DND-41 (cell line): ENCODE results near the gene CHMP4A.
"Not testable (repeated sequence)": the region's sequence is repeated elsewhere in the genome, so short reads cannot be mapped to it uniquely, and the experiment has no call there.

Experiments
- ATAC-seq: fragments of 200-7000 bp; cut with Tn5 transposase; 3 replicates; pipeline ENCODE4 v1.9.1; 2021; ENCODE audit warnings: low read depth; ENCODE audit not compliant: insufficient read depth
- DNase-seq: peaks from one replicate; pipeline ENCODE4 v3.0.0-alpha.2; 2020
- H2AFZ ChIP-seq: 2 replicates; pipeline ENCODE4 v1.6.0; 2012; ENCODE audit warnings: low read depth, low read length
- H3K27ac ChIP-seq: 2 replicates; pipeline ENCODE4 v1.5.1; 2012; ENCODE audit warnings: low read length, inconsistent platforms
- H3K27me3 ChIP-seq: fragments of 200-600 bp; sonication (generic); 2 replicates; pipeline ENCODE4 v1.6.0; 2012; ENCODE audit warnings: low read length, mild to moderate bottlenecking, inconsistent platforms; ENCODE audit not compliant: insufficient read depth, poor library complexity
- H3K36me3 ChIP-seq: 2 replicates; pipeline ENCODE4 v1.5.1; 2012; ENCODE audit warnings: low read length, inconsistent platforms; ENCODE audit not compliant: insufficient read depth
- H3K4me1 ChIP-seq: 2 replicates; pipeline ENCODE4 v1.5.1; 2012; ENCODE audit warnings: mild to moderate bottlenecking, low read length; ENCODE audit not compliant: insufficient read depth
- H3K4me2 ChIP-seq: 2 replicates; pipeline ENCODE4 v1.6.0; 2012; ENCODE audit warnings: mild to moderate bottlenecking, moderate library complexity, low read length, inconsistent platforms; ENCODE audit not compliant: insufficient read depth
- H3K4me3 ChIP-seq, 2 experiments: fragments of 200-600 bp in 1 of 2; shearing (Covaris generic) in 1 of 2; 2 replicates each; pipeline ENCODE4 v1.5.1; 2012 to 2016; ENCODE audit warnings: inconsistent platforms in 2 of 2, low read length in 2 of 2, mild to moderate bottlenecking in 2 of 2, low read depth in 1 of 2, moderate library complexity in 1 of 2
- H3K79me2 ChIP-seq: 2 replicates; pipeline ENCODE4 v1.6.0; 2012; ENCODE audit warnings: low read length, inconsistent platforms; ENCODE audit not compliant: insufficient read depth
- H3K9ac ChIP-seq: 2 replicates; pipeline ENCODE4 v1.6.0; 2012; ENCODE audit warnings: low read depth, mild to moderate bottlenecking, inconsistent platforms, low read length, moderate library complexity
- H3K9me3 ChIP-seq: 2 replicates; pipeline ENCODE4 v1.5.1; 2012; ENCODE audit warnings: low read length, moderate library complexity, mild to moderate bottlenecking, inconsistent platforms; ENCODE audit not compliant: insufficient read depth, severe bottlenecking
- H4K20me1 ChIP-seq: 2 replicates; pipeline ENCODE4 v1.6.0; 2012; ENCODE audit warnings: low read length; ENCODE audit not compliant: insufficient read depth
- EZH2 ChIP-seq: IDR thresholded peaks from 3 replicates; pipeline ENCODE4 v1.6.1; 2012; ENCODE audit warnings: borderline replicate concordance, low read depth, mild to moderate bottlenecking, moderate library complexity, low read length, inconsistent platforms; ENCODE audit not compliant: severe bottlenecking
- TF ChIP-seq, protein P1 (sequence below): IDR thresholded peaks from 2 replicates; pipeline ENCODE4 v1.5.1; 2012; ENCODE audit warnings: borderline replicate concordance, low read length, moderate library complexity, mild to moderate bottlenecking; ENCODE audit not compliant: poor library complexity, severe bottlenecking; ENCODE audit errors: extremely low read depth

Gene CHMP4A

DNA sequence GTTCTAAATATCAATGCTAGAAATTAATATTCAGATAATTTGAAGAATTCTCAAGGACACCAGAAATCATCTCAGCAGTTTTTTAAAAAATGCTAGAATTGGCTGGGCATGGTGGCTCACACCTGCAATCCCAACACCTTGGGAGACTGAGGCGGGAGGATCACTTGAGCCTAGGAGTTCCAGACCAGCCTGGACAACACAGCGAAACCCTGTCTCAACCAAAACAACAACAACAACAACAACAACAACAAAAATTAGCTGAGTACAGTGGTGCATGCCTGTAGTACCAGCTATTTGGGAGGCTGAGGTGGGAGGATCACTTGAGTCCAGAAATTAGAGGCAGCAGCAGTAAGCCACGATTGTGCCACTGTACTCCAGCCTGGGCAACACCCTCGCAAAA is 5.8 kb upstream of the CHMP4A start:
- H2AFZ ChIP-seq = no peak overlapping the region
- no peaks in the 10 kb centered on the region for H3K9me3 ChIP-seq
- H4K20me1 ChIP-seq = peaks cover 2% of the 10 kb centered on the region; the same call in 1 of the 2 replicates
- H3K27me3 ChIP-seq = no peaks in the 10 kb centered on the region
- peaks cover 54% of the 10 kb centered on the region for H3K79me2 ChIP-seq
- ATAC-seq = no peak
- no peak for DNase-seq
- H3K9ac ChIP-seq = no peak overlapping the region
- H3K27ac ChIP-seq = no peak overlapping the region
- TF ChIP-seq, protein P1, sequence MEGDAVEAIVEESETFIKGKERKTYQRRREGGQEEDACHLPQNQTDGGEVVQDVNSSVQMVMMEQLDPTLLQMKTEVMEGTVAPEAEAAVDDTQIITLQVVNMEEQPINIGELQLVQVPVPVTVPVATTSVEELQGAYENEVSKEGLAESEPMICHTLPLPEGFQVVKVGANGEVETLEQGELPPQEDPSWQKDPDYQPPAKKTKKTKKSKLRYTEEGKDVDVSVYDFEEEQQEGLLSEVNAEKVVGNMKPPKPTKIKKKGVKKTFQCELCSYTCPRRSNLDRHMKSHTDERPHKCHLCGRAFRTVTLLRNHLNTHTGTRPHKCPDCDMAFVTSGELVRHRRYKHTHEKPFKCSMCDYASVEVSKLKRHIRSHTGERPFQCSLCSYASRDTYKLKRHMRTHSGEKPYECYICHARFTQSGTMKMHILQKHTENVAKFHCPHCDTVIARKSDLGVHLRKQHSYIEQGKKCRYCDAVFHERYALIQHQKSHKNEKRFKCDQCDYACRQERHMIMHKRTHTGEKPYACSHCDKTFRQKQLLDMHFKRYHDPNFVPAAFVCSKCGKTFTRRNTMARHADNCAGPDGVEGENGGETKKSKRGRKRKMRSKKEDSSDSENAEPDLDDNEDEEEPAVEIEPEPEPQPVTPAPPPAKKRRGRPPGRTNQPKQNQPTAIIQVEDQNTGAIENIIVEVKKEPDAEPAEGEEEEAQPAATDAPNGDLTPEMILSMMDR = no peak
- no peak for TF ChIP-seq EZH2
- H3K4me1 ChIP-seq = peaks cover 26% of the 10 kb centered on the region
- H3K4me3 ChIP-seq = no peak overlapping the region
- H3K4me2 ChIP-seq = no peak overlapping the region
- peaks cover 11% of the 10 kb centered on the region for H3K36me3 ChIP-seq

DNA sequence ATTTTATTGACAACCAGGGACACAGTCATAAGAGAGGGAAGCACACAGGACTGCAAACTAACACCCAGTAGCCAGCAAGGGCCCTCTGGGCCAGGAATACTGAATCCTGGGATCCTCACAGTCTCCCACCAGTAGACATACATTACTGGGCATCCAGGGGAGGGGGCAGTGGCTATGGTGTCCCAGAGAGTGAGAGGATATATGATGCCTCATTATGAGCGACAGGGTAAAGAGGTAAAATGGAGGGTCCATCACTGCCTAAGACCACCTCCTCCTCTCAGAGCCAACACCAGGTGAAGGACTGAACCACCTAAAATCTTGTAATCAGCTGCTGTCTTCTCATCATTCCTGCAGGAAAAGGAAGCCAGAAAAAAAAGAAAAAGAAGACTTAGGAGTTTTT is 3.6 kb upstream of the CHMP4A start:
- H3K27me3 ChIP-seq, DNase-seq, ATAC-seq, H3K27ac ChIP-seq, H3K9me3 ChIP-seq, H2AFZ ChIP-seq, H4K20me1 ChIP-seq, H3K9ac ChIP-seq, H3K4me3 ChIP-seq: not testable (repeated sequence)
- Histone ChIP-seq H3K4me2 (0 out of 2 replicates have a peak overlapping the region, but pooled peaks have one; percentile 92), H3K4me1 (peaks cover 39% of the 10 kb centered on the region), H3K79me2 (peaks cover 51% of the 10 kb centered on the region), H3K36me3 (peaks cover 11% of the 10 kb centered on the region)

DNA sequence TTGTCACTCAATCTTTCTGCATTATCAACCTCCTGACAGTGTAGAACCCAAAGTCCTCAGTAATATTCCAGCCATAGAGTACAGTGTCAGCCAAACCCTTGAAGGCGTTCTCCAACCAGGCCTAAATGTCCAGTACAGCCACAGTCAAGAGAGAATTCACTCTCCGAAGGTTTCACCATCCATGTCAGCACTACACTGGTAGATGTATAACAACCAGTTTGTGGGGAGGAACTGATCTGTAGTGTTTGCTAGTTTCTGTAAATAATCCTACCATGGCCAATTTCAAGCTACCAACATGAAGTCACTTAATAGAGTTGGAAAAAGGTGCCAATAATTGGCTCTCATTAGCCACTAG is 3.0 kb upstream of the CHMP4A start:
- Histone ChIP-seq H2AFZ (peak overlapping the region; percentile 56; the same call in 1 of the 2 replicates), H3K4me1 (peaks cover 44% of the 10 kb centered on the region), H3K27ac (0 out of 2 replicates have a peak overlapping the region, but pooled peaks have one; percentile 14), H3K9ac (peak overlapping the region; percentile 84), H3K4me3 (peak overlapping the region in 1 of 2 experiments; percentile 89; a peak in 2 of 4 replicates), H3K27me3 (no peaks in the 10 kb centered on the region), H3K4me2 (peak overlapping the region; percentile 92), H3K9me3 (no peaks in the 10 kb centered on the region), H3K36me3 (peaks cover 15% of the 10 kb centered on the region), H3K79me2 (peaks cover 57% of the 10 kb centered on the region), H4K20me1 (no peaks in the 10 kb centered on the region)
- DNase-seq (no peak), ATAC-seq (no peak)
- TF ChIP-seq, protein P1 = no peak
- no peak for TF ChIP-seq EZH2

DNA sequence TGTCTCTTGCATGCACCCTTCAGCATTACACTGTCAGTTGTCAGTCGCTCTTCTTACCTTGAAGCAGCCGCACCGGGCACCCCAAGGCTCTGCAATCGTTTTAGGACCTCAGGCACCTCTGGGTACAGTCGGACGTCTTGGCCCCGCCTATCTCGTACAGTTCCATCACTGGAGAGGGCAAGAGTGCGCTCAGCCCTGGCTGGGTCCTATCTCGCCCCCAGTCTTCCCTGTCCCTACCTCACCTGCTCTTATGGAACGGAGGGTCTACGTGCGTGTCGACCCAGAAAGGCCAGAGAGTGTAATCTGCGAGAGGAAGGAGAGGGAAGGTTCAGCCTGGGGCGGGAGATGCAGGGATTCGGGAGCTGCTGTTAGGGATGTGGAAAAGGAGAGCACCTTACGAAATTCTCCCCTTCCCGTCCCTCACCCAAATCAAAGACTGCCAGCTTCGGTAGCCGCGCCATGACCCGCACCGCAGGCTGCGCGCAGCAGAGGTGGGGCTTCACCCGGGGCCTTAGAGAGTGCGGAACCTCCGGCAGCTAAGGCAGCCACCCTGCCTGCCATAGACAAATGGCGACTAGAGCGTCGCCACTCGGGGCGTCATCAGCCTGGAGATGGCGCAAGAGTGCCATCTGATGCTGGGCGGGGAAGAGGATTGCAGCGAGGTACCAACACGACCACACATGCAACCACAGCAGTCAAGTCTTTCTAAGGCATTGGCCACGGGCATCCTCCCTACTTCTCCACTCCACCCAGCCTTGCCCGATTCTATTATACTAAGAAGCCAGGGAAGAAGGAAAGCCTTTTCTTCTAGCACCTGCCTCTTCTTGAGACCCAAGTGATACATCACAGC is 2.4 kb upstream of the CHMP4A start, which contains the start of gene MDP1:
Gene MDP1 (minus strand): TSS at position 572 of the 850 bp plus-strand sequence. CDS start 111 bp downstream, at position 461.
- Histone ChIP-seq H3K79me2 (peaks cover 54% of the 10 kb centered on the region), H2AFZ (peak within 1 kb of the TSS; percentile 92), H3K36me3 (peaks cover 20% of the 10 kb centered on the region), H3K9ac (peak within 1 kb of the TSS; percentile 84), H3K9me3 (no peaks in the 10 kb centered on the region), H3K4me3 (peak within 1 kb of the TSS; percentile 61 to 89), H3K27ac (peak within 1 kb of the TSS; percentile 80), H3K4me1 (peaks cover 47% of the 10 kb centered on the region), H3K4me2 (peak within 1 kb of the TSS; percentile 92), H4K20me1 (no peaks in the 10 kb centered on the region), H3K27me3 (no peaks in the 10 kb centered on the region)
- TF ChIP-seq EZH2 = no peak
- TF ChIP-seq, protein P1 = peak; percentile 91
- ATAC-seq = peak; percentile 73
- peak; percentile 89 for DNase-seq
